DOHH2 (cell line): ENCODE results near the gene DPYD.

Experiments used
- H3F3A ChIP-seq: fragments of 200-600 bp; sonication (generic), shearing (Covaris generic); 2 replicates; pipeline ENCODE4 v1.6.0; 2016; ENCODE audit warnings: antibody characterized with exemption, mild to moderate bottlenecking; ENCODE audit not compliant: control insufficient read depth, insufficient read depth
- H3K27ac ChIP-seq: fragments of 200-600 bp; sonication (generic); 2 replicates; pipeline ENCODE4 v1.5.1; 2014; ENCODE audit warnings: low read depth, mild to moderate bottlenecking, low read length, moderate library complexity
- H3K27me3 ChIP-seq: fragments of 200-600 bp; sonication (generic); 2 replicates; pipeline ENCODE4 v1.6.1; 2014; ENCODE audit warnings: mild to moderate bottlenecking, low read length, mixed read lengths; ENCODE audit not compliant: control insufficient read depth
- H3K36me3 ChIP-seq: fragments of 200-600 bp; sonication (generic); 2 replicates; pipeline ENCODE4 v1.6.1; 2014; ENCODE audit warnings: mild to moderate bottlenecking, low read length, moderate library complexity, mixed read lengths; ENCODE audit not compliant: control insufficient read depth
- H3K4me1 ChIP-seq: fragments of 200-600 bp; sonication (generic); 2 replicates; pipeline ENCODE4 v1.6.1; 2014; ENCODE audit warnings: mild to moderate bottlenecking, low read length, mixed read lengths; ENCODE audit not compliant: control insufficient read depth
- H3K4me2 ChIP-seq: fragments of 200-600 bp; sonication (generic); 2 replicates; pipeline ENCODE4 v1.6.0; 2014; ENCODE audit warnings: mild to moderate bottlenecking, low read length, moderate library complexity
- H3K4me3 ChIP-seq: fragments of 200-600 bp; sonication (generic); 2 replicates; pipeline ENCODE4 v1.5.1; 2014; ENCODE audit warnings: mild to moderate bottlenecking, low read length, mixed read lengths
- H3K79me2 ChIP-seq: fragments of 200-600 bp; sonication (generic); 2 replicates; pipeline ENCODE4 v1.6.1; 2014; ENCODE audit warnings: mild to moderate bottlenecking, low read length, mixed read lengths; ENCODE audit not compliant: control insufficient read depth
- H3K9me2 ChIP-seq: fragments of 200-600 bp; sonication (generic); replicated peaks from 2 replicates; pipeline ENCODE4 v1.6.1; 2014; ENCODE audit warnings: mild to moderate bottlenecking, low read length, mixed read lengths; ENCODE audit not compliant: control insufficient read depth
- H3K9me3 ChIP-seq: fragments of 200-600 bp; sonication (generic); 2 replicates; pipeline ENCODE4 v1.6.1; 2014; ENCODE audit warnings: antibody characterized with exemption, low read length, mixed read lengths; ENCODE audit not compliant: control insufficient read depth, insufficient read depth
- H4K20me1 ChIP-seq: fragments of 200-600 bp; sonication (generic); 2 replicates; pipeline ENCODE4 v1.6.0; 2014; ENCODE audit warnings: low read depth, mild to moderate bottlenecking, antibody characterized with exemption, low read length, moderate library complexity; ENCODE audit not compliant: control insufficient read depth, insufficient read depth
- EZH2phosphoT487 ChIP-seq: fragments of 200-600 bp; sonication (generic); IDR thresholded peaks from 2 replicates; pipeline ENCODE4 v1.6.1; 2017; ENCODE audit warnings: borderline replicate concordance, mild to moderate bottlenecking, antibody characterized with exemption, low read length, moderate library complexity, mixed read lengths
- TF ChIP-seq, protein P1 (sequence below): fragments of 200-600 bp; sonication (generic); IDR thresholded peaks from one replicate; pipeline ENCODE4 v1.5.1; 2014; ENCODE audit warnings: antibody characterized with exemption, mild to moderate bottlenecking, low read depth, low read length; ENCODE audit not compliant: poor library complexity, severe bottlenecking

The DPYD gene

DNA sequence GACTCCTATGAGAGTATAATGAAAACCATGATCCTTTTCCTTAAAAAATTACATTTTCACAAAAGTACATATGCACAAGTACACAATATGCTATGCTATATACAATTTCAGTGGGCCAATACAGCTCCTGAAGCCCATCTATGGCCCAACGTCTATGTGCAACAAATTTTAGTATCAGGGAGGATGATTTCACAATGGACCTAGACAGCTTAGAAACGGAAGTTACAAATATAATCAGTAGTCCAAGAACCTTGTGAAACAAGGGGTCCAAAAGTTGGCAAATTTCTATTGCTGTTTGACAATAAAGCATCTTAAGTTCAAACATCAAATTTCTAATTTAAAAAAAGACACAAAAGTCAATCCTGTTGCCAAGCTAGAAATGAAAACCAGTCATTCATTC lies 87.0 kb downstream of the DPYD start:
- Histone ChIP-seq H3F3A (no peaks in the 10 kb centered on the region), H3K9me2 (no peaks in the 10 kb centered on the region), H3K9me3 (no peaks in the 10 kb centered on the region), H3K4me1 (no peaks in the 10 kb centered on the region), H3K4me3 (no peak overlapping the region), H3K4me2 (no peak overlapping the region), H3K27me3 (no peaks in the 10 kb centered on the region), H3K79me2 (no peaks in the 10 kb centered on the region), H3K27ac (no peak overlapping the region), H4K20me1 (no peaks in the 10 kb centered on the region), H3K36me3 (no peaks in the 10 kb centered on the region)
- TF ChIP-seq EZH2phosphoT487 = no peak
- TF ChIP-seq, protein P1, sequence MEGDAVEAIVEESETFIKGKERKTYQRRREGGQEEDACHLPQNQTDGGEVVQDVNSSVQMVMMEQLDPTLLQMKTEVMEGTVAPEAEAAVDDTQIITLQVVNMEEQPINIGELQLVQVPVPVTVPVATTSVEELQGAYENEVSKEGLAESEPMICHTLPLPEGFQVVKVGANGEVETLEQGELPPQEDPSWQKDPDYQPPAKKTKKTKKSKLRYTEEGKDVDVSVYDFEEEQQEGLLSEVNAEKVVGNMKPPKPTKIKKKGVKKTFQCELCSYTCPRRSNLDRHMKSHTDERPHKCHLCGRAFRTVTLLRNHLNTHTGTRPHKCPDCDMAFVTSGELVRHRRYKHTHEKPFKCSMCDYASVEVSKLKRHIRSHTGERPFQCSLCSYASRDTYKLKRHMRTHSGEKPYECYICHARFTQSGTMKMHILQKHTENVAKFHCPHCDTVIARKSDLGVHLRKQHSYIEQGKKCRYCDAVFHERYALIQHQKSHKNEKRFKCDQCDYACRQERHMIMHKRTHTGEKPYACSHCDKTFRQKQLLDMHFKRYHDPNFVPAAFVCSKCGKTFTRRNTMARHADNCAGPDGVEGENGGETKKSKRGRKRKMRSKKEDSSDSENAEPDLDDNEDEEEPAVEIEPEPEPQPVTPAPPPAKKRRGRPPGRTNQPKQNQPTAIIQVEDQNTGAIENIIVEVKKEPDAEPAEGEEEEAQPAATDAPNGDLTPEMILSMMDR = no peak

GRCh38 chr1:97832481-97832880 lies 88.4 kb downstream of the DPYD start:
- H3K9me2 ChIP-seq = no peaks in the 10 kb centered on the region
- H3K9me3 ChIP-seq = no peaks in the 10 kb centered on the region
- H3K27me3 ChIP-seq = no peaks in the 10 kb centered on the region
- H3K4me1 ChIP-seq = no peaks in the 10 kb centered on the region
- H4K20me1 ChIP-seq = no peaks in the 10 kb centered on the region
- H3K27ac ChIP-seq = no peak overlapping the region
- no peak overlapping the region for H3K4me3 ChIP-seq
- H3K36me3 ChIP-seq = no peaks in the 10 kb centered on the region
- H3K4me2 ChIP-seq = no peak overlapping the region
- H3K79me2 ChIP-seq = no peaks in the 10 kb centered on the region
- TF ChIP-seq, protein P1 = no peak
- no peak for TF ChIP-seq EZH2phosphoT487
- H3F3A ChIP-seq = no peaks in the 10 kb centered on the region

DNA sequence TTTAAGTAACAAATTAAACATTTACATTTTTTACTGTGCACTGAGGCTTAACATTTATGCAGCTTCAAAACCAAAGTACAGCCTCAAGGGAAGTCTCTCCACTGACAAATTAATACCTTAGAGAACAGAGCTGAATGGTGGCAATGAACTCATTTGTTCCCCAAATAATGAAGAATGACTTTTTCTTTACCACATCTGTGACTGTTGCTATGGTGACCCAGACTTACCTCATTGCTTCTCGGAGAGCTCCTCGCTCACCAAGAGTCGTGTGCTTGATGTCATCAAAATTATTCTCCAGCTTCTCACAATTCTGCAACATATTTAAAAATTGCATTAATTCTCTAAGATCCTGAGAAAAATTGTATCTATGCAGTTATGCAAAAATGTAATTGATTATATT lies 92.9 kb downstream of the DPYD start:
- Histone ChIP-seq H3K79me2 (no peaks in the 10 kb centered on the region), H3K36me3 (no peaks in the 10 kb centered on the region)

More for the DNA sequence above, 92.9 kb downstream of the DPYD start:
- Histone ChIP-seq H3K27ac (no peak overlapping the region), H3K9me3 (no peaks in the 10 kb centered on the region), H3F3A (no peaks in the 10 kb centered on the region), H4K20me1 (no peaks in the 10 kb centered on the region), H3K9me2 (no peaks in the 10 kb centered on the region), H3K4me1 (no peaks in the 10 kb centered on the region), H3K27me3 (no peaks in the 10 kb centered on the region), H3K4me3 (no peak overlapping the region), H3K4me2 (no peak overlapping the region)
- TF ChIP-seq EZH2phosphoT487 = no peak
- TF ChIP-seq, protein P1 = no peak
